Measurements from ENCODE around the gene TANK. TPM values are rescaled to one million over a fixed set of nuclear protein-coding genes. Genes with fewer than 3 reads are reported as not detected.

The TANK gene
- total and polyA plus RNA-seq, 2 of the 8 experiments (the other 6 are each of a cell fraction or from before 2014, with no cell fraction given) = 7.0 to 26.1 TPM

DNA sequence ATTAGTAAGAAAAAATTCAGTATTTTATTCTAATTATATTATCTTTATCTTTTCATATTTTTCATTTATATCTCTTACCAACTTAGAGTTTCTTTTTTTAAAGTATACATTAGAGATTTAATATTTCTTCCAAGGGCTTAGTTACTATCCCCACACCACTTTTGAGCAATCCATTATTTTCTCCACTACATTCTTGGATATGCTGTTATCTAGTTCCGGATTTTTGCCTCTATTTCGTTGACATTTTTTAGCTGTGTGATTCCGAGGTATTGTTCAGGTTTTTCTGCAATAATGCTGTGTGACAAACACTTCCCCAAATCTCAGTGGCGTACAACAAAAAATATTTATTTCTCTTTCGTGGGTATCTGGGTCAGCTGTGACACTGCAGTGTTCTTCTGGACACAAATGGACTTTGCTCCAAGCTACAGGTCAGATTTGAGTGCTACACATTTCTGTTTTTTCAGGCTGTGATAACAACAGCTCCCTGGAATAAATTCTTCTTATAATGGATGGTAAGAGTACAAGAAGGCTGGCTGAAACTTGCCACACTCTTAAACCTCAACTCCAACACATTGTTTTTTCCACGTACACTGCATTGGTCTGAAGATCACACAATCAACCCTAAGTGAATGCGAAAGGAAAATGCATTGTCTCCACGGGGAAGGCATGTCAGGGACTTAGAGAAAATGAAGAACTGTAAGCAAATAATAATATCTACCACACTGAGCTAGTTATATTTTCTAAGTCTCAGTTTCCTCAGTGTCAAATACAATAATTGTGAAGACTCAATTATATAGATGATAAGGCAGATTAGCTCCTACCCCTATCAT, 97.1 kb downstream of the TANK start:
- Histone ChIP-seq H3K4me2 (ENCODE audit: insufficient read depth in 1 of 2, low read depth in 2 of 2, low read length in 2 of 2) (no peak overlapping the region), H3K79me2 (ENCODE audit: control insufficient read depth in 1 of 2, insufficient read depth in 2 of 2, low read length in 2 of 2) (no peaks in the 10 kb centered on the region), H3K18ac (ENCODE audit: extremely low read depth, low read length) (no peak overlapping the region), H2AK5ac (ENCODE audit: low read depth, low read length) (no peak overlapping the region), H3K27ac (ENCODE audit: low read depth, low read length) (no peak overlapping the region), H3K9ac (replicated peaks in 1 of 4; ENCODE audit: extremely low read depth in 1 of 4, low read depth in 3 of 4, low read length in 3 of 4) (no peak overlapping the region), H2BK15ac (ENCODE audit: low read length) (no peak overlapping the region), H2BK120ac (replicated peaks; ENCODE audit: low read depth, low read length) (no peak overlapping the region), H3K23me2 (ENCODE audit: low read depth, low read length) (no peaks in the 10 kb centered on the region), H3K36me3 (ENCODE audit: control insufficient read depth in 2 of 4, insufficient read depth in 4 of 4, low read length in 3 of 4) (no peaks in the 10 kb centered on the region), H3K4ac (replicated peaks; ENCODE audit: insufficient read length, low read depth, low read length) (no peak overlapping the region), H3K56ac (replicated peaks; ENCODE audit: insufficient read length, low read depth, low read length) (no peak overlapping the region), H3K9me3 (ENCODE audit: insufficient read depth in 2 of 2, low read depth in 1 of 2, low read length in 1 of 2) (no peaks in the 10 kb centered on the region), H3K27me3 (replicated peaks in 1 of 4; ENCODE audit: control insufficient read depth in 3 of 4, extremely low read depth in 1 of 4, insufficient read depth in 3 of 4, low read length in 3 of 4) (no peaks in the 10 kb centered on the region), H4K8ac (ENCODE audit: extremely low read depth, insufficient read depth, low read length) (no peak overlapping the region), H4K5ac (ENCODE audit: insufficient read length, low read depth, low read length) (no peak overlapping the region), H2BK5ac (ENCODE audit: low read depth, low read length) (no peak overlapping the region), H3K79me1 (ENCODE audit: low read depth, low read length) (no peaks in the 10 kb centered on the region), H3K14ac (ENCODE audit: insufficient read length) (no peak overlapping the region), H2BK20ac (ENCODE audit: low read length) (no peak overlapping the region), H2BK12ac (ENCODE audit: low read depth, low read length) (no peak overlapping the region), H2AFZ (ENCODE audit: low read length) (0 out of 2 replicates have a peak overlapping the region, but pooled peaks have one; percentile 0), H4K91ac (replicated peaks; ENCODE audit: insufficient read length, low read length) (no peak overlapping the region), H3K23ac (ENCODE audit: insufficient read length) (no peak overlapping the region), H3K4me1 (replicated peaks in 1 of 4; ENCODE audit: control insufficient read depth in 3 of 4, insufficient read depth in 4 of 4, low read length in 3 of 4) (no peaks in the 10 kb centered on the region), H4K20me1 (replicated peaks in 1 of 2; ENCODE audit: control insufficient read depth in 1 of 2, insufficient read depth in 2 of 2, low read length in 2 of 2) (no peaks in the 10 kb centered on the region), H3K4me3 (ENCODE audit: extremely low read depth in 1 of 4, insufficient read depth in 2 of 4, low read depth in 3 of 4, low read length in 4 of 4) (no peak overlapping the region)
- CTCF ChIA-PET (ENCODE audit: partially characterized antibody) = interaction anchor here (0.7 to 0.9 kb wide), 3 partner anchors 11 to 24 kb away, joined by 3 read pairs; no protein-coding TSS in a partner anchor
- TF ChIP-seq TCF12 (IDR thresholded peaks at IDR 0.05; ENCODE audit: low read depth, low read length) (no peak), POLR2A (IDR thresholded peaks at IDR 0.05; ENCODE audit: control extremely low read depth in 1 of 2, low read depth in 2 of 2, low read length in 2 of 2) (no peak), EGR1 (IDR thresholded peaks at IDR 0.05; ENCODE audit: borderline replicate concordance, low read depth, low read length) (no peak), JUN (IDR thresholded peaks at IDR 0.05; ENCODE audit: low read depth, low read length) (no peak), ASH2L (IDR thresholded peaks at IDR 0.05; ENCODE audit: low read length) (no peak), SIN3A (conservative IDR thresholded peaks at IDR 0.05 in 1 of 2, IDR thresholded peaks at IDR 0.05 in 1 of 2; ENCODE audit: low read depth in 1 of 2, low read length in 2 of 2) (no peak), HDAC6 (IDR thresholded peaks at IDR 0.05; ENCODE audit: low read depth, low read length) (no peak)
- FAIRE-seq = no peak
- 75% methylated on average over 8 of the region's 8 CpGs; no CpG with 5 or more reads in 1 of the 2 experiments for WGBS, 2 experiments (ENCODE audit: extremely low coverage in 1 of 2, insufficient coverage in 1 of 2, insufficient read length in 1 of 2, insufficient replicate concordance in 2 of 2, low coverage in 1 of 2, low lambda C conversion rate in 2 of 2, missing lambda C conversion rate in 1 of 2)
- no peak for DNase-seq (ENCODE audit: low read depth in 1 of 2, low spot score in 2 of 2)
- POLR2A ChIA-PET (ENCODE audit: partially characterized antibody) = interaction anchor here (1.7 kb wide), 1 partner anchor 11 kb away, joined by 3 read pairs; no protein-coding TSS in a partner anchor

Measured in H1 (cell line).